Right ventricle myocardium inferior (tissue), 1 donor: ENCODE results near the gene CLCN1. TPM values are rescaled to one million over a fixed set of nuclear protein-coding genes. Genes with fewer than 3 reads are reported as not detected.
A peak's percentile ranks its signal among the peaks of the same experiment; 100 is the strongest.

Experiments
- ATAC-seq: fragments of 200-7000 bp; cut with Tn5 transposase; one replicate; pipeline ENCODE4 v1.9.1; 2020; ENCODE audit warnings: mild to moderate bottlenecking, moderate library complexity
- DNase-seq: peaks from one replicate; pipeline ENCODE4 v3.0.0; 2021; ENCODE audit errors: missing footprints
- intact Hi-C: fragments of 100-400 bp; cut with DNase I; formaldehyde crosslinking; loops from one replicate; pipeline ENCODE4 v1.11.0; 2022
- total RNA-seq: library from RNA; stranded (reverse); fragmentation: NEBNext Ultra II Directional; extraction: Animal tissue kit (Norgen Biotek cat#: 25700); gene quantifications from one replicate; pipeline ENCODE4 v1.2.1, GENCODE V29; 2021
- donor health status: DM: no; HTN: yes; CAD: no; lungs with severe emphysema.

CLCN1 gene
- total RNA-seq, 1 donor from 2014 or later = not detected

DNA sequence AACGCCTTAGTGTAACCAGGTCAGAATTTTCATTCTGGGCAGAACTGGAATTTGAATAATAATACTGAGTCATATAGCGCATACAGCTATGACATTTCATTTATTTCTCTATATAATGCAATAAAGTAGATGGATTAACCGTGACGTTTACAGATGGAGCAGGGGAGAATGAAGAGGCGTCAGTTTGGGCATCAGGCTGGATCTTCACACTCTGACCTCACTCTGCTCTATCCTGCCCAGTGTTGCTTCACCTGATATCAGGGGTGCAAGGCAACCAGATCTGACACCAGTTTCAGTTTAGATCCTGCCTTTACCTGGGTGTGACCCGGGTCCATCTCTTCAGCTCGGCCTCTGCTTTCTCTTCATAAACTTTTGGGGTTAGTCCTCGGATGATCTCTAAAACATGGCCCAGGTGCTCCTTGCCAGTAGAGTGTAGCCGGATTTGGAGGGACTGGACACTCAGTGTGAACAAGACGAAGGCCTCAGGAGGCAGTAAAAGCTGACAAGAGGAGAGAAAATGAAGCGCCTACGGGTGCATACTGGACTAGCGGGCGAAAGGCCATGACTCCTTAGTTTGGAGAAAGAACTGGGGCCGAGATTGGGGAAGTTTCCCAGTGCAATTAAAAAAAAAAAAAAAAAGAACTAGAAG is 63.8 kb downstream of the CLCN1 start:
- intact Hi-C loops = loop anchor here (1.0 kb wide), 2 partner anchors 37 to 116 kb away; partner anchors contain the start of gene GSTK1
- ATAC-seq (peak; percentile 0), DNase-seq (no peak)

DNA sequence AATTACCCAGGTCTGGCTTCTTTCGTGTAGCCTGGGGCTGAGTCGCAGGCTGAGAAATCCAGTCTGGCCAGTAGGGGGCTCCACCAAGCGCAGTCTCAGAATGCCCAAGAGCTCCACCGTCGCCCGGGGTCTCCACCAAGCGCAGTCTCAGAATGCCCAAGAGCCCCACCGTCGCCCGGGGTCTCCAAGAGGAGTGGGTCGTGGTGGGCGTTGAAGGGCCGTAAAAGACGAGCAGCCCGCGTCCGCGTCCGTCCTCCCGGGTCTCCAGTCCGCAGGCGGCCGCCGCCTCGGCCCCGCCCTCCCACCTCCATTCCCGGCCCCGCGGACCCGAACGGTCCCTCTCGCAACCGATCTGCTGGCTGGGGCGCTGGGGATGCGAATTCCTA is 64.3 kb downstream of the CLCN1 start:
- DNase-seq (peak; percentile 93), ATAC-seq (peak; percentile 82)
- intact Hi-C loops = loop anchor here (1.0 kb wide), 2 partner anchors 36 to 117 kb away; partner anchors contain the start of gene GSTK1

DNA sequence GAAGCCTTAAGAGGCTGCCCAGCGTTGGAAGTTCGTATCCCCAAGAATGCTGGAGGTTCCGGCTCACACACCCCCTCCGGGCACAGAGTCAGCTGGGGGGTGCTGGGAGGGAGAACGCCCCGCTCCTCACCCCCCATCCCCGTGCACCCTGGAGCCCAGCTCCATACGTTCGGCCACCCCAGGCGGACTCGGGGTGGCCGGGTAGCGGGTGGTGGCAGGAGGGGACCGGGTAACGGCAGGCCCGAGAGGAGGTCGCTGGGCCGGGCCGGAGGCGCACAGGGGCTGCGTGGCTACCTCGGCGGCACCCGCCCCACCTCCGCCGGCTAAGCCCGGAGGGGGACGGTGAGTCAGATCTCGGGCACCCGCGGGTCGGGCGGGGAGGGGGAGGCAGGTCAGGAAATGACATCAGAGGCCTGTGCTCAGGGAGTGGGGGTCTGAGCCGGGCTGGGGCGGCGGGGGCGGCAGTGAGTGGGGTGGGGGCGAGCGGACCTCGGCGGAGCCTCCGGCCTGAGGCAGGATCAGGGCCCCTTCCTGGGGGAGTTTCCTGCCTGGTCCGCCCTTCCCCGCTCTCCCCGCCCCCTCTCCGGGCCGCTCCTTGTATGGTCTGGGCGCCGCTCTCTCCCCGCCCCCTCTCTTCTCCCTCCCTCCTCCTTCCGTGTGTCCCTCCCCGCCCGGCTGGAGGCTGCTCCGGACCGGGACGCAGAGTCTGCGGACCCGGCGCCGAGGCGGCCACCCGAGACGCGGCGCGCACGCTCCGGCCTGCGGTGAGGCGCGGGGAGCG is 64.9 kb downstream of the CLCN1 start, which contains the start of gene ZYX:
Gene ZYX (plus strand): TSS at position 700 of the 781 bp plus-strand sequence. CDS start 227 bp downstream, outside the sequence.
- DNase-seq (peak; percentile 98), ATAC-seq (peak; percentile 93)
- intact Hi-C loops = loop anchor here (1.0 kb wide), 2 partner anchors 35 to 118 kb away; partner anchors contain the start of gene GSTK1

DNA sequence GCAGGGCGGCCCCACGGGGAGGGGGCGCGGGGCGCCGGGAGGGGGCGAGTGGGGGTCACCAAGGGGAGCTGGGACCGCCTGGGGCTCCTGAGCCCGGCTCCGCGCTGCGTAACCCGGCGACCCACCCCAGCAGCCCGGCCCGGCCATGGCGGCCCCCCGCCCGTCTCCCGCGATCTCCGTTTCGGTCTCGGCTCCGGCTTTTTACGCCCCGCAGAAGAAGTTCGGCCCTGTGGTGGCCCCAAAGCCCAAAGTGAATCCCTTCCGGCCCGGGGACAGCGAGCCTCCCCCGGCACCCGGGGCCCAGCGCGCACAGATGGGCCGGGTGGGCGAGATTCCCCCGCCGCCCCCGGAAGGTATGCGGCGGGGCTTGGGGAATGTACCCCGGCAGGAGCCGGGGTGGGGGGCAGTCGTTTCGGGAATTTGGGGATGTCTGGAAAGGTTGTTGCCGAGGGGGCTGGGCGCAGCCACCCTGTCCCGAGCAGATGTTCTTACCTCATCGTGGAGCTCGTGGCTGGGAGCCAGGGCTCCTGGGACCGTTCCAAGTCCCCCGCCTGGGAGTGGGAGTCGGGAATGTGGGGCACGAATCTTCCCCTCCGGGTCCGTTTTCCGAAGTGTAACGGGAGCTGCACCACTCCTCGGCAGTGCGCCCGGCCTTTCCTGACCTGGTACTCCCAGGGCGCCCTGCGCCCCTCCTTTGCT is 65.7 kb downstream of the CLCN1 start:
- intact Hi-C loops = loop anchor here (1.0 kb wide), 1 partner anchor 10 kb away; no protein-coding TSS in a partner anchor
- DNase-seq (peak; percentile 83), ATAC-seq (peak; percentile 0)

DNA sequence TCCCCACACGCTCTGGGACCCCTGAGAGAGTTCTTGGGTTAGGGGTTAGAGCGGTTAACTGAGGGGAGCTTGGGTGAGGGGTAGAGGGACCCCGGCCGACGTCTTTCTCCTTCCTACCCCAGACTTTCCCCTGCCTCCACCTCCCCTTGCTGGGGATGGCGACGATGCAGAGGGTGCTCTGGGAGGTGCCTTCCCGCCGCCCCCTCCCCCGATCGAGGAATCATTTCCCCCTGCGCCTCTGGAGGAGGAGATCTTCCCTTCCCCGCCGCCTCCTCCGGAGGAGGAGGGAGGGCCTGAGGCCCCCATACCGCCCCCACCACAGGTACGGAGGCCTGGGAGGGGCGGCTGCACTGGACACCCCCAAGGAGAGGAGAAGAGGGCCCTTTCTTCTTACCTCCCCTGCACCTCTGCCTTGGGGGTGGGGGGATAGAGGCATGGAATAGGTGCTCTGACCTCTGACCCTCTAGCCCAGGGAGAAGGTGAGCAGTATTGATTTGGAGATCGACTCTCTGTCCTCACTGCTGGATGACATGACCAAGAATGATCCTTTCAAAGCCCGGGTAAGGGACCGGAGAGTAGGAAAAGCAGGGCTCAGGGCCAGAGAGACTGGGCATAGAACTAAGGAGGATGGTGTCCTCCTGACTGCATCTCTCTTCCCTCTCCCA is 66.3 kb downstream of the CLCN1 start:
- intact Hi-C loops = loop anchor here (1.0 kb wide), 1 partner anchor 9 kb away; no protein-coding TSS in a partner anchor
- DNase-seq (no peak), ATAC-seq (no peak)

DNA sequence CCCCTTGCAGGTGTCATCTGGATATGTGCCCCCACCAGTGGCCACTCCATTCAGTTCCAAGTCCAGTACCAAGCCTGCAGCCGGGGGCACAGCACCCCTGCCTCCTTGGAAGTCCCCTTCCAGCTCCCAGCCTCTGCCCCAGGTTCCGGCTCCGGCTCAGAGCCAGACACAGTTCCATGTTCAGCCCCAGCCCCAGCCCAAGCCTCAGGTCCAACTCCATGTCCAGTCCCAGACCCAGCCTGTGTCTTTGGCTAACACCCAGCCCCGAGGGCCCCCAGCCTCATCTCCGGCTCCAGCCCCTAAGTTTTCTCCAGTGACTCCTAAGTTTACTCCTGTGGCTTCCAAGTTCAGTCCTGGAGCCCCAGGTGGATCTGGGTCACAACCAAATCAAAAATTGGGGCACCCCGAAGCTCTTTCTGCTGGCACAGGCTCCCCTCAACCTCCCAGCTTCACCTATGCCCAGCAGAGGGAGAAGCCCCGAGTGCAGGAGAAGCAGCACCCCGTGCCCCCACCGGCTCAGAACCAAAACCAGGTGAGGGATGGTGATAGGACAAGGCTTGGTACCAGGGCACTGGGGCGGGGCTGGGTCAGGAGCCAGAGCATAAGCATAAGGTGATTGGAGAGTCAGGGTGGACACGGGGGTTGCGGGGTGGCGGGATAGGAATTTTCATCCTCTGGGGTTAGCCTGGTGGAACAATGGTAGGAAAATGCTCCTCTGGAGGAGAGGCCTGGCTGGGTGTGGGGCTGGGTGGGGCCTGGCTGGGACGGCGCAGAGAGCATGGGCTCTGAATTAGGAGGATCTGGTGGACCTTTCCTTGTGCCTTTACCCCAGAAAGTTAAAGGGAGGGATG is 67.1 kb downstream of the CLCN1 start:
- DNase-seq (peak; percentile 41), ATAC-seq (no peak)
- intact Hi-C loops = loop anchor here (1.0 kb wide), 1 partner anchor 8 kb away; no protein-coding TSS in a partner anchor

DNA sequence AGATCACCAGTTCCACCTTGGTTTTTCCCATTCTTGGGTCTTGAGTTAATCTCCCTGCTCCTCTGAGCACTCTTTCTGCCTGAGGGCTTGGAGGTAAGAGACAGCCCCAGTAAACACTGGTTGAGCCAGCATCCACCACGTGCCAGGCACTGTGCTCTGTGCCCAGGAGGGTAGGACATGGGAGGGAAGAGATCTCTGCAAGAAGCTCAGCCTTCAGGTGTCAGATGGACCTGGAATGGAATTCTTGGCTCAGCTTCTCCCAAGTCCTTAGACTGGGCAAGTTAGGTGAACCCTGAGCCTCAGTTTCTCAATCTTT is 67.7 kb downstream of the CLCN1 start:
- no peak for ATAC-seq
- intact Hi-C loops = no loop called here
- DNase-seq = no peak

DNA sequence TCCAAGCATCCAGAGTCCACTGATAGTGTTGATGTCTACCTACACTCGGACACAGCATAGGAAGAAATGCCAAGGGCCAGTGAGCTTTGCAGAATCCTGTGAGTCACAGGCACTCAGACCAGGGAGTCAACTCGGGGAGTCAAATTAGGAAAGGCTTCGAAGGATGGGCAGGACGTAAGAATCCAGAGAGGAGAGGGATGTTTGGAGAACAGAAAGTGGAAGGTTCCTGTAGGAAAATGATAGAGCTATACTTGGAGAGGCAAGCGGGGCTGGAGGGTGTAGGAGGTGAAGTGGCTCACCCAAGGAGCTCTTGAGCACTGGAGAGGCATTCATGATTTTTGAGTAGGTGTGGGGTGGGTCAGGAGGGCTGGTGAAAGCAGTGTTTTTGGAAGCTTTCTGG is 68.2 kb downstream of the CLCN1 start:
- ATAC-seq (no peak), DNase-seq (peak; percentile 33)
- intact Hi-C loops = no loop called here

DNA sequence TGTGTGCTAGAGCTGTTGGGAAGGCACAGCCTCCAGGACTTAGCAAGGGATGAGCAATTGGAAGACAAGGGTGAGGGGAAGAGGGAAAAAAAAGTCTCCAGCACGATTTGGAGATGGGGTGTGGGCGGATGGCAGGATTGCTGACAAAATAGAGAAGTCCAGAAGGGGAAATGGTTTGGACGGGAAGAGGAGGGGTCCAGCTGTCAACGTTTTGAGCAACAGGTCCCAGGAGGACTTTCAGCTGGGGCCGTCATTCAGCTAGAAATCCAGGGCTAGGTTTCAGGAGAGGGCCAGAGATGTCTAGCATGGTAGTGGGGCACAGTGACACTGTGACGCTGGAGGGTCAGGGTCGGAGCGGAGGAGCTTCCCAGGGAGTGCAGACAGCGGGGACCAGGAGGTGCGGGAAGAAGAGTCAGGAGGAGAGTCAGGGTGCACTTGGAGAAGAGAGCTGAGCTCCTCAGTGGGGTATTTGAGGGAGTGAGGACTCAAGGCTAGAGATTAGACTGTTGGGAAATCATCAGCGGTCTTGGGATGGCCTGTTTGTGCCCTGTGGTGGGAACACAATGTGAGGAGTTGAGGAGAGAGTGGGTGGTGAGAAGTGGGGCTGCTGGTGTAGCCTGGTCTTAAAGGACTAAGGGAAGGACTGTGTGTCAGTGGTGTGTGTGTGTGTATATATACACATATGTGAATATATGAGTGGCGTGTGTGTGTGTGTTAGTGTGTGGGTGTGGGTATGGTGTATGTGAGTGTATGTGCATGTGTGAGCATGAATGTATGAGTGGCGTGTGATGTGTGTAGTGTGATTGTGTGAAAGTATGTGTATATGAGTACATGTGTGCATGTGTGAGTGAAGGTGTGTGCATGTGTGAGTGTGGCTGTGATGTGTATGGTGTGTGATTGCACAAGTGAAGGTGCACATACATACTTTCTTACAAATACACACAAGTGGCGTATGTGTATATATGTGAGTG is 69.0 kb downstream of the CLCN1 start:
- ATAC-seq (no peak), DNase-seq (peak; percentile 64)
- intact Hi-C loops = no loop called here

DNA sequence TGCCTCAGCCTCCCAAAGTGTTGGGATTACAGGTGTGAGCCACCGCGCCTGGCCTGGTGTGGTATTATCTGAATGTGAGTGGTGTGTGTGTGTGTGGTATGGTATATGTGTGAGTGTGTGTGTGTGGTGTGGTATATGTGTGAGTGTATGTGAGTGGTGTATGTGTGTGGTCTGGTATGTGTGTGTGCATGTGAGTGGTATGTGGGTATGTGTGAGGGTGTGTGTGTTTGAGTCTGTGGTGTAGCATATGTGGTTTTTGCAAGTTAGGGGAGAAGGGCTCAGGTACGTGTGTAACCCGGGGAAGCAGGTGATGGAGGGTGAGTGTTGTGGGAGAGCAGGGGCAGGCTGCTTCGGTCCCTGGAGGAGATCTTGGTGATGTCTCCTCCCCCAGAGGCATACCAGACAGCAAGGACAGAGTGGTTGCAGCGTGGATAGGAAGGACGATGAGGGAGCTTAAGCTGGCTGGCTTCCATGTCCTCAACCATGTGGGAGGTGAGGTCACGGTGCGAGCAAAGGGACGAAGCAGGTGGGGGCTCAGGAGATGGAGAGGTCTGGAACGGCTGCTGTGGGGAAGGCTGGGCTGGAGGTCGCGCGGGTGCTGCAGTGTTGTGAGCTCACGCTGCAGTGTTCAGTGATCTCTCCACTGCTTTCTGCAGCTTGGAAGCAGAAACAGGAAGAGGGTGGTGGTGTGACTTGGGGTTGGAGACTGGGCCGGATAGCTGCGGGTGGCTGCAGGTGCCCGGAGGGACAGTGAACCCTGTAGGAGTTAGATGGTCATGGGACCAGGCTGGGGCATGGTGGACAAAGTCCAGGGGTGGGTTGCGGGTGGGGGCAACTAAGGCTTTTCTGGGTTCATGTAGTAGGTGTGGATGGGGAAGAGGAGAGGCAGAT is 70.2 kb downstream of the CLCN1 start:
- intact Hi-C loops = no loop called here
- ATAC-seq (no peak), DNase-seq (peak; percentile 72)

DNA sequence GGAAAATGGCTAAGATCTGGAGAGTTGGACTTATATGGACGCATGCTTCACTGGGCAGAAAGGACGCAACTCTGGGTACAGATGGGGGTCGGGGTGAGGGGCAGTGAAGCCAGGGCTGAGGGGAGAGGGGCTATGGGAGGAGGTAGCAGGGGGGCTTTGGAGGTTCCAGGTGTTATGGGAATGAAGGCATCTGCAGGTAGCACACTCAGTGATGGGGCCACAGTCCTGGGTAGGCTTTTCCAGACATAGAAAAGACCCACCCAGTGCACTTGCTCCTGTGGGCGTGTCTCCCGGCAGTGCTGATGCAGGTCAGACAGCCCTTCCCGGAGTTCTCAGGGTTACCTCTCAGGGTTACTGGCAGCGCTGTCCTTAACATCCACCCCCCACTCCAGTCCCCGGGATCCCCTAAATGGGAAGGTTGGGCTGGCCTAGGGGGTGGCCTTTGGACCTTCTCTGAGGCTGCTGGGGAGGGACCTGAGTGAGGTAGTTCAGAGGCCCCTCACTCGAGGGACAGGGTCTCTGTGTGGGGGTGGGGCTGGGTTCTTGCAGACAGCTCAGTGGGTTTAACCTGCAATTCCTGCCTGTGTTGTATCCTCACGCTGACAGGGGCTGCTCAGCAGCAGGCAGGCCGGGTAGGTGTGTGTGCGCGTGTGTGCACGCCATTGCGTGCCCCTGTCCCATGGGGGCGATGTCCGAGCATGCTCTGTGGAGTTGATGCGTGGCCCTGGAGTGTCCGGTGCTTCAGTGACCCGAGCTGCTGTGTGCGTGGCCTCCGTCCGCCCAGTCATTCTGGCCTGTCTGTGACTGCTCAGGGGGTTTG is 71.5 kb downstream of the CLCN1 start:
- DNase-seq (peak; percentile 58), ATAC-seq (no peak)
- intact Hi-C loops = no loop called here

DNA sequence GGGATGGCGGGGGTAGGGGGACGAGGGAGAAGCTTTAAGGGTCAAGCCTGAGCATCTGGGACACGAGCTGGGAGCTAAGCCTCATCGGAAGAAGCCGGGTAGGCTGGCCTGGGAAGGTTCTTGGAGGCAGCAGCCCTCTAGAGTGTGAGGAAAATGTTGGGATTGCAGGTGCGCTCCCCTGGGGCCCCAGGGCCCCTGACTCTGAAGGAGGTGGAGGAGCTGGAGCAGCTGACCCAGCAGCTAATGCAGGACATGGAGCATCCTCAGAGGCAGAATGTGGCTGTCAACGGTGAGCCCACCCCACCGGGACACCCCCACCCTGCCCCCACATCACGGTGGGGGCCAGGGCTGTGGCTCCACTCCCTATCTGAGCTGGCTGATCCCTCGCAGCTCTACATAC is 72.1 kb downstream of the CLCN1 start:
- no peak for ATAC-seq
- peak; percentile 26 for DNase-seq
- intact Hi-C loops = no loop called here

DNA sequence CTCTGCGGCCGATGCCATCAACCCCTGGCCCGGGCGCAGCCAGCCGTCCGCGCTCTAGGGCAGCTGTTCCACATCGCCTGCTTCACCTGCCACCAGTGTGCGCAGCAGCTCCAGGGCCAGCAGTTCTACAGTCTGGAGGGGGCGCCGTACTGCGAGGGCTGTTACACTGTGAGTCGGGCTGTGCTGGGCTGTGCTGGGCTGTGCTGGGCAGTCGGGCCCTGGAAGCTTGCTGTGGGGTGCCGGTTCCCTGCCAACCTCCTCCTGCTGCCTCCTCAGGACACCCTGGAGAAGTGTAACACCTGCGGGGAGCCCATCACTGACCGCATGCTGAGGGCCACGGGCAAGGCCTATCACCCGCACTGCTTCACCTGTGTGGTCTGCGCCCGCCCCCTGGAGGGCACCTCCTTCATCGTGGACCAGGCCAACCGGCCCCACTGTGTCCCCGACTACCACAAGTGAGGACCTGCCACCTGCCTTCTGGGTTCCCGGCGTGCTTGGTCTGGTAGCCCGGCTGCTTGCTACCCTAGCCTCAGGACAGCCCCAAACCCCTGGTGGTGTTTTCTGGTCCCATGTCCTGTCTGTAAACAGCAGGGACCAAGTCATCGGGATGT is 72.7 kb downstream of the CLCN1 start:
- DNase-seq (no peak), ATAC-seq (no peak)
- intact Hi-C loops = no loop called here

DNA sequence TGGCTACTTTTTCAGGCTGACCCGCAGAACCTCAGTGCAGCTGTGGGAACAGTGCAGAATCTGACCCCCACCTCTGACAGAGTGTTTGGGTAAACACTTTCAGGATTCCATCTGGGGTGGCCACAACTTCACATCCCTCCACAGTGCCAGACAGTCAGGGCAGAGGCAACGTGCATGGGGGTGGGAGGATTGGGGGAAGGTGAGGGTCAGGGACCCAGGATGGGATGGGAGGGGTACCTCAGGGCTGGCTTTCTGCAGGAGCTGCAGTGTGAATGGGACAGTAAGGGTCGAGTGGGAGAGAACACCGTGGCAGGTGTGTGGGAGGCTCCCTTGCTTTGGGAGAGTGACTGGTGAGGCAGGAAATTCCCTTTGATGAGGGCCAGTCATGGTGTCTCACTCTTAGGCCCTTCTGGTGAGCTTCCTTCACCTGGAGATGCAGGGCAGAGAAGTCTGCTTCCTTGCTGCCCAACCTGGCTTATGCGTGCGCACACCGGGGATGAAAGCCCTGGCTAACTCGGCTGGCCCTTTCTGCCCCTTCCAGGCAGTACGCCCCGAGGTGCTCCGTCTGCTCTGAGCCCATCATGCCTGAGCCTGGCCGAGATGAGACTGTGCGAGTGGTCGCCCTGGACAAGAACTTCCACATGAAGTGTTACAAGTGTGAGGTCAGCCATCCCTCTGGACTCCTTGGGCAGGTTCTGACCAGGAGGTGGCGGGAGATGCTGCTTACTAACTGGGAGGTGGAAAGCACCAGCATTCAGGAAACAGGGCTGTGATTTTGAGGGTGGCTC is 73.6 kb downstream of the CLCN1 start:
- intact Hi-C loops = loop anchor here (10.0 kb wide), 1 partner anchor 515 kb away; the partner anchor contains the start of gene TCAF1
- no peak for DNase-seq
- no peak for ATAC-seq
